Cerebellar cortex (tissue), 1 donor: ENCODE results near the gene FBXO34.

Source experiments
- DNase-seq: peaks from one replicate; pipeline ENCODE4 v3.0.0-alpha.2; 2015; ENCODE audit warnings: low spot score

FBXO34 gene

GRCh38 chr14:55347040-55347439 lies 75.8 kb downstream of the FBXO34 start:
- no peak for DNase-seq

GRCh38 chr14:55347748-55348147 lies 76.5 kb downstream of the FBXO34 start:
- DNase-seq: no peak

- no peak for DNase-seq
Measured at GRCh38 chr14:55348766-55349453, 77.7 kb downstream of the FBXO34 start.

- no peak for DNase-seq
Measured at GRCh38 chr14:55349565-55349964, 78.3 kb downstream of the FBXO34 start.

GRCh38 chr14:55350461-55350860 lies 79.2 kb downstream of the FBXO34 start:
- no peak for DNase-seq

- DNase-seq: no peak
Measured at GRCh38 chr14:55351111-55351510, 79.9 kb downstream of the FBXO34 start.

- DNase-seq: no peak
Measured at GRCh38 chr14:55352201-55352600, 81.0 kb downstream of the FBXO34 start.

- DNase-seq: no peak
Measured at GRCh38 chr14:55353686-55354467, 82.7 kb downstream of the FBXO34 start.

- peak; percentile 84 for DNase-seq
Measured at GRCh38 chr14:55354500-55354899, 83.3 kb downstream of the FBXO34 start.

- DNase-seq: no peak
Measured at GRCh38 chr14:55355922-55356321, 84.7 kb downstream of the FBXO34 start.

- DNase-seq: no peak
Measured at GRCh38 chr14:55356913-55357312, 85.7 kb downstream of the FBXO34 start.

- no peak for DNase-seq
Measured at GRCh38 chr14:55359307-55359706, 88.1 kb downstream of the FBXO34 start.

- no peak for DNase-seq
Measured at GRCh38 chr14:55361190-55361589, 90.0 kb downstream of the FBXO34 start.

GRCh38 chr14:55366271-55366670 lies 95.0 kb downstream of the FBXO34 start:
- no peak for DNase-seq

GRCh38 chr14:55370883-55371455 lies 99.7 kb downstream of the FBXO34 start:
- no peak for DNase-seq

GRCh38 chr14:55372423-55372822 lies 101.2 kb downstream of the FBXO34 start:
- DNase-seq: no peak

GRCh38 chr14:55372825-55373224 lies 101.6 kb downstream of the FBXO34 start:
- no peak for DNase-seq

GRCh38 chr14:55373784-55374705 lies 102.8 kb downstream of the FBXO34 start:
- DNase-seq: no peak

- no peak for DNase-seq
Measured at GRCh38 chr14:55374771-55375170, 103.5 kb downstream of the FBXO34 start.

- no peak for DNase-seq
Measured at GRCh38 chr14:55377236-55377635, 106.0 kb downstream of the FBXO34 start.

GRCh38 chr14:55381040-55381439 lies 109.8 kb downstream of the FBXO34 start:
- DNase-seq: no peak

- DNase-seq: no peak
Measured at GRCh38 chr14:55381561-55381960, 110.3 kb downstream of the FBXO34 start.
